ENCODE results near the gene ULK4.
"Not testable (repeated sequence)": the region's sequence is repeated elsewhere in the genome, so short reads cannot be mapped to it uniquely, and the experiment has no call there.

ULK4 gene

DNA sequence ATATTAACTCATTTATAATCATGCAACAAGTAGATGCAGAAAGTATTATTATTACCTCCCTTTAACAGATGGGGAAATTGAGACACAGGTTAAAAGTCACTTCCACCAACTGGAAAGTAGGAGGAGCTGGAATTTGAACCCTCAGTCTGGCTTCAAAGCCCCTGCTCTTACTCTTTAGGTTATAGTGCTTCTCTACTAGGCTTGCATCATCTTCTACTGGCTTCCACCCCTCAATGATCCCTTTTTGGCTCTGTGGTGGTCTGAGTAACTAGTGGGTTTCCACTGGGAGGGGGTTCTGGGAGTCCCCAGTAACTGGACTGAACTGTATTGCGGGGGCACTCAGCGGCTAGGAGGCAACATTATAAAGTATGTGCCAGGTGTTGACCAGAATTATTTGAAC is 671.6 kb downstream of the ULK4 start:
- no peak for DNase-seq

DNA sequence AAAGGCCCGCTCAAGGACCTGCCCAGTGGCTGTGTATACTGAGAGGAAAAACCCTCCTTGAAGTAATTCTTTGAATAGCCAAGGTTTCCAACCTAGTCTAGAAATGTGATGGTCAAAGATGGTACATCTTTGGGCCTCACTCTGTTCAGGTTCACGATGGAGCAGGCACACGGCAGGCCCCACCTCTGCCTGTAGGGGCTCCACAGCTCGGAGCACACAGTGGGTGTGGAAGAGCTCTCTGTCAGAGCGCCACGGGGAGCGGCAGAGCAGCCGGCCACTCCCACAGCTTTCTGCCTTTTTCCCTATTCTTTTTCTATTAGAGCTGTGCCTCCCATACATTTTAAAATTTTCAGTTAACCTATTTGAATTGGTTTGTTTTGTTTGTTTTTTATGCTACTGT is 673.1 kb downstream of the ULK4 start:
- DNase-seq: no peak

DNA sequence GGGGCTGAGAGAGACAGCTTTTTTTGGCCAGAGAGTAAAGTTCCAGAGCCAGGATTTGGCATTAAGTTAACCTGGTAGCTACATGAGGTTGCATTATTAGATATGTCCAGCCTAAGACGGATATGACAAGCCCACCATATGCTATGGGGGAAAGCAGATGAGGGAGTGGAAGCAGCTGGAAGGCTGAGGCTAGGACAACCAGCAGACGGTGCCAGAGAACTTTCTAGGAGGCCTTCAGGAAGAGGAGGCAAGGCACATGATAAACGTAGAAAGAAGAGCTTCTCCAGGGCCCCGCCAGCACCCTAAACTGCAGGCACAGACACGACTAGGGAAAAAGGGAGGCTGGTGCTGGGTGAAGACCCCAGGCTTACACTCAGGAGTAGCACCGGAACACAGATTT is 675.6 kb downstream of the ULK4 start:
- DNase-seq: no peak

DNA sequence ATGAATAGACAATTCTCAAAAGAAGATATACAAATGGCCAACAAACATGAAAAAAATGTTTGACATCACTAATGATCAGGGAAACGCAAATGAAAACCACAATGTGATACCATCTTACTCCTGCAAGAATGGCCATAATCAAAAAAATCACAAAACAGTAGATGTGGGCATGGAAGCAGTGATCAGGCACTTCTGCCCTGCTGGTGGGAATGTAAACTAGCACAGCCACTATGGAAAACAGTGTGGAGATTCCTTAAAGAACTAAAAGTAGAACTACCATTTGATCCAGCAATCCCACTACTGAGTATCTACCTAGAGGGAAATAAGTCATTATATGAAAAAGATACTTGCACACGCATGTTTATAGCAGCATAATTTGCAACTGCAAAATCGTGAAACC is 677.0 kb downstream of the ULK4 start:
- DNase-seq: not testable (repeated sequence)

DNA sequence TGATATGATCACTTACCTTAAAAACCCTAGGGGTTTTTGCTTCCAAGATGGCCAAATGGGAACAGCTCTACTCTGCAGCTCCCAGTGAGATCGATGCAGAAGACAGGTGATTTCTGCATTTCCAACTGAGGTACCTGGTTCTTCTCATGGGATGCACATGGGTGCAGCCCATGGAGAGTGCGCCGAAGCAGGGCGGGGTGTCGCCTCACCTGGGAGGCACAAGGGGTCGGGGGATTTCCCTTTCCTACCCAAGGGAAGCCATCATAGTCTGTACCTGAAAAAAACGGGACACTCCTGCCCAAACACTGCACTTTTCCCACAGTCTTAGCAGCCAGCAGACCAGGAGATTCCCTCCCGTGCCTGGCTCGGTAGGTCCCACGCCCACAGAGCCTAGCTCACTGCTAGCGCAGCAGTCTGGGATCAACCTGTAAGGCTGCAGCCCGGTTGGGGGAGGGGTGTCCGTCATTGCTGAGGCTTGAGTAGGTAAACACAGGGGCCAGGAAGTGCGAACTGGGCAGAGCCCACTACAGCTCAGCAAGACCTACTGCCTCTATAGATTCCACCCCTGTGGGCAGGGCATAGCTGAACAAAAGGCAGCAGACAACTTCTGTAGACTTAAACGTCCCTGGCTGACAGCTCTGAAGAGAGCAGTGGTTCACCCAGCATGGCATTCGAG is 684.0 kb downstream of the ULK4 start:
- no peak for DNase-seq

DNA sequence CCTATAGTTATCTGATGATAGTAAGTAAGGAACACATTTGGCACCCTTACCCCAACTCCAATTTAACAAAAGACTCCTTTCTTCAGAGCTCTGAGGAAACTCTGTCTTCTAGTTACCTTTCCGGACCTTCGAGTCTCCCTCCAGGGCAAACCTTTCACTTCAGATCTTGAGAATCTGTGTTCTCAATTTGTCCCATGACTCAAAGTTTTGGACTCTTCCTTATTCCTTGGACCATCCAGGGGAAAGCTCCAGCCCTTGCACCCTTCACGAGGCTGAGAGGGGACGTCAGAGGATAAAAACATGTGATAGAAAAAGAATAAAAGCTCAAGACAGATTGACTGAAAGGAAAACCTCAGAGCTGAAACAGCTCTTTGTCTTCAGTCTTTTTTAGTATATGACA is 685.7 kb downstream of the ULK4 start:
- DNase-seq: no peak

DNA sequence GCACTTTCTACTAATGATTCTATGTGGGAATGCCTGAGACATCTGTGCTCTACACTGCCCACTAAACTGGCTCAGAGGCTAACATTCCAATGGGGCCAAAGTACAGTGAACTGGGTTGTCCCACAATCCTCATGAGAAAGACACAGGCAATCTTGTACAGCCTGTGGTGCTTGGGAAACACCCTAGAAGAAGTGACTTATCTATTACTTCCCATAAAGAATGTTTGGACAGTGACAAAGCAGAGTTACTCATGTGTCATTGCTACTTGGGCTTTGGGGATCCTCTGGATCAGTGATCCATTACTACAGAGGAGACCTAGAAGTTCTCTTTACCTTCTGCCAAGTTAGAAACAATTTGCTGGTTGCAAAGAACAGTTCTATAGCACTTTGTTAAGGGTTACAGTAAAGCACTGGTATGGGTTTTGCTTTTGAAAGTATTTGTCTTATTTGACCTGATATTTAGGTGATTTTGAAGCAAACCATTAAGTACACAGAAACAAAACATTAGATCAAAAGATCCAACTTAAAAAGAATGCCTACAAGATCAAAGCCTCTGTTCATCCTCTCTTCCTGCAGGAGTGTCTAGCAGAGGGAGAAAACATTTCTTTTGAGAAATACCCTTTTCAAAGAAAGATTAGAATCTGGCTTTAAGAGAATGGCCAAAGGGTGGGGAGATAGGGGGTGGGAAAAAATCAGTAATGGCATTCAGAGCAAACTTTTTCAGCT is 686.8 kb downstream of the ULK4 start:
- DNase-seq: no peak

DNA sequence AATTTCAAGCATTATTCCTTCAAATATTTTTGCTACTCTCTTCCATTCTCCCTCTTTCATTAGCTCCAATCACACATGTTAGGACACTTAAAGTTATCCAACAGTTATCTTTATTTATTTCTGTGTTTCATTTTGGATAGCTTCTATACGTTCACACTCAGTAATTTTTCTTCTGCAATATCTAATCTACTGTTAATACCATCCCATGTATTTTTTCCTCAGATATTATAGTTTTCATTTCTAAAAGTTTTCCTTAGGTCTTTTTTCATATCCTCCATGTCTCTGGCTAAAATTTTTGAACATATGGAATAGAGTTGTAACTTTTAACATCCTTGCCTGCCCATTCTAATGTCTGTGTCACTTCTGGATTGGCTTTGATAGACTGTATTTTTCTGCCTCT is 689.2 kb downstream of the ULK4 start:
- DNase-seq: no peak

DNA sequence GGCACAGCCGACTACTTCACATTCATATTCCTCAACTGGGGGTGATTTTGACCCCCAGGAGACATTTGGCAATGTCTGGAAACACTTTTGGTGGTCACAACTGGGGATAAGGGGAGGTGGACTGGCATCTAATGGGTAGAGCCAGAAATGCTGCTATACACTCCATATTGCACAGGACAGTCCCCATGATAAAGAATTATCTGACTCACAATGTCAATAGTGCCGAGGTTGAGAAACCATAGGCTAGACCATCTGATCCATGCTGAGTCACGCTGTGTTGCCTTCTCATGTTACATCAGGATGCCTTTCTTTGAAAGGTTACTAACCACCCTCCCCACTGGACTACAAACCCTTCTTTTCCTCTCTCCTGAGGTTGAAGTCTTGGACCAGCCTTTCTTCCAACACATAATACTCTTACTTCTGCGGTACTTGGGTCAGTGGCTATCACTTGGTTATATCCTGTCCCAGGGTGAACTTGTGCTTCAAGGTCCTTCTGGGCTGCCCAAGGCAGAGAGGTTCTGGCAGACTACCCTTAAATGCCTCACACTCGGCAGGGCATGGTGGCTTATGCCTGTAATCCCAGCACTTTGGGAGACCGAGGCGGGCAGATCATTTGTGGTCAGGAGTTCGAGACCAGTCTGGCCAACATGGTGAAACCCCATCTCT is 693.8 kb downstream of the ULK4 start:
- DNase-seq: no peak

DNA sequence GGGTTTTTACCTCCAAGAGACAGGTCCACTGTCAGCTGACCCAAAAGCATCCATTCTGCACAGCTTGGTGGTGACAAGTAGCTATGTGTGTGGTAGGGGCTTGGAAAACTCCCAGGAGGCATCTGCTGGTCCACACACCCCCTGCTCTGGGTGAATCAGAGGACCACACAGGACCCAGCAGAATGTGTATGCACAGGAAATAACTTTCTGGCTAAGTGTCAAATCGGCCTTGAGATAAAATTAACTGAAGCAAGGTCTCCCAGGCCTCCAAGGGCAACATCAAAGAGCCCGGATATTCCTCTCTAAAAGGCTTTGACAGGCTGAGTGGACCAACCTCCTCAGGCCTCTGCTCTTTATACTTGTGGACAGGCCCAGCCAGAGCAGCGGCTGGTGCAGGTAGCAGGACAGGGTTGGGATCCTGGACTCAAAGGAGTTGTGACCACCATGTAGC is 696.1 kb downstream of the ULK4 start:
- DNase-seq: no peak

DNA sequence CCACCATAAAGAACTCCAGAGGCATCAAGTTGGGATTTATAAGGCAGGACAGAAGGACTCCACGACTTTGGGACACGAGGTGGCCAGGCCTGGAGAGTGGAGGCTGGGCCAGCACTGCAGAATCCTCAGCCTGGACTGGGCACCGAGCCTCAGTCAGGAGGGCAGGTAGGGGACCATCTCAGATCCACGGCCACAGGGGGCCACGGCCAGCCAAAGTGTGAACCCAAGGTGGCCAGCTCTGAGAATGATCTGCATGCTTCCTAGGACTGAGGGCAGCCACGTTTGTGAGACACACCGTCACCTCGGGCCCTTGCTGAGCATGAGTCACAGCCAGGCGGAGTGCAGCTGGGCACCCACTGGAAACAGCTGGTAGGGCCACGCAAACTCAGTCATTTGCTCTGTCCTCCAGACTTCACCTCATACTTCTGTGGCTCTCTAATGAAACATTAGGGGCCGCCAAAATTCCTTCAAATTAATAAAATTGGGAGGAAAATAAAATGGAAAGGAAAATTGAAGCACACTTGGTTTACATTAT is 696.8 kb downstream of the ULK4 start:
- no peak for DNase-seq

DNA sequence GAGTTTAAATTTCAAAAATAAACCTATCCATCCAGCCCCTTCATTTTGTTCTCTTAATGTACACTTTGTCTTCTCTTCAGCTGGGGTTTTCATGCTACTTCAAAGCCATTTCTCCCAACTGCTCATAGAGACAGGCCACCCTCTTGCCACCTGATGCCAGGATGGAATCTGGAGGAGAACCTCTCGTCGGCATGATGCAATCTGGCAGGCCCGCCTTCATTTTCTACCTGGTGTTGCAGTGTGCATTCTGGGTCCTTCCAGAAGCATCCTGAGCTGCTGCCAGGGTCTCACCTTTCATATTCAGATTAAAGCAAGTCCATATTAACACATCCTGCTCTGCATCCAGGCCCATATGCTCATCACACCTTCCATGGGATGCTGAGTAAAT is 701.8 kb downstream of the ULK4 start:
- DNase-seq: no peak

DNA sequence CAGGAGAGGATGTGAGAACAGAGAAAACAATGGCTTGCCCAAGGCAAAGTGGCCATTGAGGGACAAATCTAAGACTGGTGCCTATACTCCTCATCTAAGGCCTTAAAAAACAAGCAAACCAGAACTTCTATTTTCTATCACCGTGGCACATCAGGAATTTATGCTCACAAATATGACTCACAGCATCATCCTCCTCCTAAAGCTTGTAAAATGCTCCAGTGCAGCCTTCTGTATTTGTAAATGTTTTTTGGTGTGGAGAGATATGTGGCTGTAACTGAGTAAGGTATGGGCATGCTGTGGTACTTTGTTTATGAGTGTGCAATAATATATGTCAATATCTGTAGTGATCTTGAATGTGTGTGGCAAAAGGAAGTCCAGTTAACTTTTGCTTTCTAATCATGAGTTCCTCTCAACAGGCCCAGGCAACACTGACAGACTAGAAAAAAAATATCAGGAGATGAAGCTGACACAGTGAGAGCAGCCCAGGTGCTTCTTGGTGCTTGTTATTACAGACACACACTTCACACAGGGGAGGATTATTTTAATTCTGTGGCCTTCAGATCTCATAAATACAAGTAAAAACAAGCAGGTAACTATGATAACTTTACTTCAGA is 702.3 kb downstream of the ULK4 start:
- DNase-seq: no peak

DNA sequence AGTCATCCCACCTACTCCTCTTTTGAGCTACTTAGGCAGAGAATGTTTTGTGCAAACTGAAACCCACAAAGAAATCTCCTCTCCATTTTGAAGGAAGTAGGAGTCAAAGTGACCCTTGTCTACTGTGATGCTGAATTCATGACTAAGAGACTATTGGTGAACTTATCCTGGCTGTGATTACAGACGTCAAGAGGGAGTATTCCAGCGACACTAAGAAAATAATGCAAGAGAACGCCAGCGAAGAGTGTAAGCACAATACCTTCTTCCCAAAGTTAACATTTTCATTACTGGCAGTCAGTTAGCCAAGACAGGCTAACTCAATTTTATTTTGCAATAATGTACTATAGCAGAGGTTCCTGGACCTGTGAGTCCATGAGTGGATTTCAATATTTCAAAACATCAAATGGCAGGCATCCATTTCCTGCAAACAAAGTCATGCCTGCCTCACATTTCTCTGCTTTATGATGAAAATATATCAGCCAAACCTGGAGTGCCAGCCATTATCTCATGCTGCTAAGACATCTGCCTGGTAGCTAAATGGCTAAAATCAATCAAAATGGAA is 703.6 kb downstream of the ULK4 start:
- no peak for DNase-seq

DNA sequence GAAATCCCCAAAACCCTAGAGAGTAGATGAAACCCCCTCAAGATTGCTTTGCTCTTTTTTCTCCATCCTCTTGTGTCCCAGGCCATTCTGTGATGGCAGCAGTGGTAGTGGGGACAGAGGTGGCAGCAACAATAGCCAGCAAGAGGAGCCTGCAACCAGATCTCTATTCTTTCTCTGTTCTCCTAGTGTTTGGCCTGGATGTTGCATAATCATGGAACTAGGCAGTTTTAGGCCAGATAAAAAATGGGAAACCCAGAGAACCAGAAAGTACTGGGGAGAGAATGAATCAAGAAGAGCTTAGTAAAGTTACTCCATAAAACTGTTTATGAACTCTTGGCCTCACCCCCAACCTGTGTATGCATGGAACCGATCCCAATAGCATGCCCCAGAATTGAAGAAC is 710.3 kb downstream of the ULK4 start:
- no peak for DNase-seq

DNA sequence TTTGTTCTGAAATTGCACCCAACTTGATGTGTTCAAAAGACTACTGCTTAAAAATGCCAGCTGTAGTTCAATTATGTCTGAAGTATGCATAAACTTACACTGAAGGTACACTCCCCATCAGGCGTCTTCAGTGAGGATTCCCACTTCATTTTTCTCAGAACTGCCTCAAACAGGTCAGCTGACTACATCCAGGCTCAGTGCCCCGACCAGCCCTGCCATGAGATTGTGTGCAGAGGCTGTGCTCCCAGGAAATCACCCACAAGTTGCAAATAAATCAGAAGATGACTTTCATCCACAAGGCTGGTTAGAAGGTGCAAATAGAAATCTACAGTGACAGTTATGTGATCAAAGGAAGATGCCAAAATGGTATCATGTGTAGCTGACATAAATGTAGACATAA is 711.1 kb downstream of the ULK4 start:
- no peak for DNase-seq

DNA sequence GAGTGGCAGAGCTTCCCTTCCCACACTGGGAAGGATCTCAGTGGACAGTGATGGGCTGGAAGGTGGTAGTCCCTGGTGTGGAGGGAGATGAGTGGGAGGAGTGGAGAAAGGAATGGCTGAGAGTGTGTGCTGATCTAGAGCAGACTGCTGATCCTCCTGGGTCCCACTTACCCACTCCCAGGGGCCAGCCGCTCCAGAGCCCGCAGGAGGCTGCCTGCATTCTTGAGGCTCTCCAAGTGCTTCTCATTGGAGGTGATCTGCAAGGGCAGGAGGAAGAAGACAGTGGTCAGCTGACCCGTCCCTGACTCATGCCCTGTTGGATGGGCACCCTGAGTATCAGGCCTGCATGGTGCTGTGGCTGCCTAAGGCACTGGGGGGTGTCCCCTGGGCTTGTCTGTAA is 712.6 kb downstream of the ULK4 start:
- DNase-seq: no peak

DNA sequence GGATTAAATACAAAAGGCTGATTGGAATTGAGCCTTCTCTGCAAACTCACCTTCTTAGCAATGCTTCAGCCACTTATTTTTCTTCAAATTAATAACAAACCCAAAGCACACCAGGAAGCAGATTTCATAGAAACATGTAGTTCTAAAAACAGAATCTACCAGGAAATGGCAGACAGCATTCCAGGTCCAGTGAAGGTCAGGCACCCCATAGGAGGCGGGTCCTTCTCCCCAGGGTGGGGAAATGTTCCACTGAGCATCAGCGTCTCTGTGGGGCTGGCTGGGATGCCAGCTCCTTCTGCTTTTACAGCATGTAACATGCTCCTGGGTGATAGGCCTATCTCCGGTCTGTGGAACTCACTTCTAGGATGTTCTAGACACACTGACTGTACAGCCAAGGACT is 713.4 kb downstream of the ULK4 start:
- no peak for DNase-seq

DNA sequence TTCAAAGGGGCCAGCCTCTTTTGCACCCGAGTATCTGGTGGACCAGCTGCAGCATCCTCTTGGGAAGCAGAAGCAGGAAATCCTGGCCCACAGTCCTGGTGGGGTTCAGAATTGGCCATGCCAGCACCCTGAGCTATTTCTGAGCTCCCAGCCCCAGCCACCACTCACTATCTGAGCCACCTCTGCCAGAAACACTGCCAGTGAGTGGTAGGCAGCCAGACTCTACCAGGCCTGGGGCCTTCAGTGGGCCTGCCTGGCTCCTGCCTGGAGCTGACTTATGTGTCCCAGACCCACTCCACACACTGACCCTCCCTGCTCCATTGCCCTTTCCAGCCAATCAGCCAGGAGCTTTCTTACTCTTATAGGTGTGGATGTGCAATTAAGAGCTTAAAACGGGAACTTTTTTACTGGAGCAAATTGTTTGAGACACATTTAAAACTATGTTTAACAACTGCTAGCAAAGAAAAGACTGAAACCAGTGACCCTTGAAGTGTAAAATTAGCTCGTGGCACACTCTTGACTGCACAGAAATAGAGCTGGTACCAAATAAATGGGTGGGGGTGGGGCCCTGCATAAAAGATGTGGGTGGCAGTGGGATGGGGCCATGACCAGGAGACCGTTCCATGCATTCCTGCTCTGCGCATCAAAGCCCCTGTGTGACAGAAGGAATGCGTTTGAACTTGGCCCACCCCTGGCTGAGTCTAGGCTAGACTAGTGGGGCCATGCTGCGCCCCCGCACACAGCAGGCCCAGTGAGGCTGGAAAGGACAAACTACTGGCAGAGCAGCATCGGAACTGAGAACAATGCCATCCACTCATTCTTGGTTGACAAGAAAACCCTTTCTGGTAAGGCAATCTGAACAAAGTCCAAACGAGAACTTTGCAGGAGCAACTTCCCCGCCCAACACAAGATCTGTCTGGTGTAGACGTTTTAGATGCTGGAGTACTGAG is 714.6 kb downstream of the ULK4 start:
- no peak for DNase-seq

DNA sequence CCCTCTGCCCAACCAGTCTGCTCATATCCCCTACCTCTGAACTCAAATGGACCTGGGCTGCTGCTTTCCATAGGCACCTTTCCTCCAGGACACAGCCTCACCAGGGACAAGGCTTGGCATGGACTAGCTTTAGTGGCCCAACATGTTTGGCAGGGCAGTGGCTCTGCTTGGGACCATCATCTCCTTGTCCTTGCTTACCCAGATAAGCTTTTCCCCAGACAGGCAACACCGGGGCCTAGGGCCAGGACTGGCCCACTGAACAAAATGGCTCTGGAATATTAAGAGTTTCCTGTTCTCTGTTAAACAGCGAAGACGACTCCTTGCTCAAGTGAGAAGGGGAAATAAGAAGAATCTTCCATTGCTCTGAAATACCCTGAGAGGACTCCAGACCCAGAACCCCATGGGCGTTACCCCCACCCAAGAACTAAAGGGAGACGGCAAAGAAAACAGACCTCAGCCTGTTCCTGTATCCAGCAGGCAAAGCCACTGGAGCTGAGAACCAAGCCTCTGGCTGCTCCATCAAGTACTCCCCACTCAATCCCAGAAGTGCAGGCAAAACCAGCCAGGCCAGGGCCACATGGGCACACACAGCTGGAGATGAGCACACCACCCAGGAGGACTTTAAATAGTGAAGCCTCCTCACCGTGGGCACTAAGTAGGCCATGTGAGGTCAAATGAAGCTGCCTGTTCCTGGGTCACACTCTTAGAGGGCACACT is 717.1 kb downstream of the ULK4 start:
- no peak for DNase-seq

DNA sequence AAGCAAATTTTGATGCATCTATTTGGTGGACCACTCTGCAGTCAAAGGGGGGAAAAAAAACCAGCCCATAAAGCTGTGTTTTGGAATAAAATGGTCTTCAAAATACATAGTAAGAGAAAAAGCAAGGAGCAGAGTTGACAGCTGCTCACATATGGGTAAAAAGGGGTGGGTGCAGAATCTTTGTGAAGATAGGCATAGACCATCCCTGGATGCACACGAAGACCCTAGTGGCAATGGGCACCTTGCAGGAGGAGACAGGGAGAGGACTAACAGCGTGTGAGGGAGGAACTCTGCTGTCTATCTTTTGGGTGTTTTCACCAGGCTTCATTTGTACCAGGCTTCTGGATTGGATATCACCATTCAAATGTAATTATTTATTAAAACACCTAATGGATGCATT is 718.7 kb downstream of the ULK4 start:
- no peak for DNase-seq

Data from activated CD4-positive, alpha-beta T cell treated with anti-CD3 and anti-CD28 coated beads, Interleukin-10, Interleukin-2, amounts not matched to agents 100 ng/mL and 50 ng/mL, durations not matched to agents 16 hours and 8 hours (primary cell).